CD4-positive, alpha-beta T cell (primary cell): ENCODE data around the gene ABCC6. TPM values are rescaled to one million over a fixed set of nuclear protein-coding genes. Genes with fewer than 3 reads are reported as not detected.

Experiments
- ATAC-seq: fragments of 200-7000 bp; cut with Tn5 transposase; one replicate; pipeline ENCODE4 v1.10.0; 2022; ENCODE audit warnings: mild to moderate bottlenecking; ENCODE audit not compliant: poor library complexity
- CTCF ChIA-PET: fragments of 350-600 bp; sonication (Branson Sonifier 250); formaldehyde crosslinking; loops from one replicate; lab custom pipeline; 2021; ENCODE audit warnings: antibody characterized with exemption, inconsistent platforms; lab: Charles Lee
- POLR2A ChIA-PET: fragments of 350-600 bp; sonication (Branson Sonifier 250); formaldehyde crosslinking; loops from one replicate; lab custom pipeline; 2021; ENCODE audit warnings: antibody characterized with exemption, inconsistent platforms; lab: Charles Lee
- DNase-seq, 14 experiments: peaks; one replicate each; pipeline ENCODE4 v3.0.0-alpha.2; 2013 to 2020; ENCODE audit warnings: mixed read lengths in 2 of 14
- H3K27ac ChIP-seq, 2 donors: one replicate each; pipeline versions ENCODE4 v1.5.1 to v1.7.0; 2013; ENCODE audit warnings: low read length in 2 of 2, low read depth in 1 of 2, mild to moderate bottlenecking in 1 of 2
- H3K27me3 ChIP-seq, 2 experiments: 1 replicate in 1 of 2; 2 replicates in 1 of 2; pipeline versions ENCODE4 v1.6.1 to v1.7.0; 2013; ENCODE audit warnings: low read length in 2 of 2, control low read depth in 1 of 2, mild to moderate bottlenecking in 1 of 2, moderate library complexity in 1 of 2; ENCODE audit not compliant: insufficient read depth in 2 of 2, control insufficient read depth in 1 of 2
- H3K36me3 ChIP-seq: one replicate; pipeline ENCODE4 v1.6.1; 2013; ENCODE audit warnings: low read length, control low read depth; ENCODE audit not compliant: insufficient read depth
- H3K4me1 ChIP-seq: one replicate; pipeline ENCODE4 v1.6.1; 2013; ENCODE audit warnings: low read length, control low read depth; ENCODE audit not compliant: insufficient read depth
- H3K4me3 ChIP-seq: one replicate; pipeline ENCODE4 v1.5.1; 2013; ENCODE audit warnings: mild to moderate bottlenecking, low read length, moderate library complexity
- H3K9me3 ChIP-seq, 2 experiments: 1 replicate in 1 of 2; 2 replicates in 1 of 2; pipeline versions ENCODE4 v1.6.1 to v1.7.0; 2013; ENCODE audit warnings: low read length in 2 of 2, mild to moderate bottlenecking in 2 of 2, control low read depth in 1 of 2, moderate library complexity in 1 of 2; ENCODE audit not compliant: control insufficient read depth in 1 of 2, insufficient read depth in 1 of 2
- H3K27ac Mint-ChIP-seq: one replicate; pipeline ENCODE4 v1.8.0; 2020; ENCODE audit warnings: mixed read lengths
- H3K27me3 Mint-ChIP-seq: one replicate; pipeline ENCODE4 v1.8.0; 2021; ENCODE audit warnings: mixed read lengths
- H3K36me3 Mint-ChIP-seq: one replicate; pipeline ENCODE4 v1.8.0; 2021; ENCODE audit warnings: low read depth, mixed read lengths
- H3K4me1 Mint-ChIP-seq: one replicate; pipeline ENCODE4 v1.8.0; 2021; ENCODE audit warnings: low read depth, mixed read lengths
- H3K4me3 Mint-ChIP-seq: one replicate; pipeline ENCODE4 v1.8.0; 2020; ENCODE audit warnings: mild to moderate bottlenecking, mixed read lengths
- H3K9me3 Mint-ChIP-seq: one replicate; pipeline ENCODE4 v1.8.0; 2020; ENCODE audit warnings: mixed read lengths
- intact Hi-C, 2 experiments: fragments of 100-400 bp; cut with DNase I in 1 of 2; cut with micrococcal nuclease in 1 of 2; formaldehyde crosslinking; loops; one replicate each; pipeline versions ENCODE4 v1.15.1 to v1.9.0; 2023 to 2025; cut with DNase I, micrococcal nuclease
- total RNA-seq, 174 experiments: library from RNA in 2 of 174; stranded (reverse) in 2 of 174; gene quantifications; one replicate each; pipeline ENCODE4 v1.2.3 and lab custom pipeline; 2021 to 2026
- TF ChIP-seq, protein P1 (sequence below): fragments of 200-600 bp; IDR thresholded peaks from one replicate; pipeline ENCODE4 v1.8.0; 2022; ENCODE audit warnings: antibody characterized with exemption, mild to moderate bottlenecking

The ABCC6 gene
- total RNA-seq, 2 experiments from 2014 or later = not detected

DNA sequence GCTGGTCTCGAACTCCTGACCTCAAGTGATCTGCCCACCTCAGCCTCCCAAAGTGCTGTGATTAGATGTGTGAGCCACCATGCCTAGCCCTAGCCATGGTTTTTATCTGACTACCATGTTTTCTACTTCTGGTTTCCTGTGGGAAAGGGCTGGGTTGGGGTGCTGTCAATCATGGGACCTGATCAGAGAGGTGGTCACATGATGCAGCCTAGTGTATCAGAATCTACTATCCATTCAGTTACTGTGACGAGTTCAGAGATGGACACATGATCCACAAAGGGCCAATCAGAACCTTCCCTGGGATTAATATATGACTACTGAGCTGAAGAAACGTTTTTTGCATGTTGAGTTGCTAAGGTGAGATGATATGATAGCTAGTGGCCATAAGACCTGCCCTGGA lies 59.1 kb downstream of the ABCC6 start:
- ChIA-PET CTCF (no interaction called here), POLR2A (no interaction called here)
- TF ChIP-seq, protein P1, sequence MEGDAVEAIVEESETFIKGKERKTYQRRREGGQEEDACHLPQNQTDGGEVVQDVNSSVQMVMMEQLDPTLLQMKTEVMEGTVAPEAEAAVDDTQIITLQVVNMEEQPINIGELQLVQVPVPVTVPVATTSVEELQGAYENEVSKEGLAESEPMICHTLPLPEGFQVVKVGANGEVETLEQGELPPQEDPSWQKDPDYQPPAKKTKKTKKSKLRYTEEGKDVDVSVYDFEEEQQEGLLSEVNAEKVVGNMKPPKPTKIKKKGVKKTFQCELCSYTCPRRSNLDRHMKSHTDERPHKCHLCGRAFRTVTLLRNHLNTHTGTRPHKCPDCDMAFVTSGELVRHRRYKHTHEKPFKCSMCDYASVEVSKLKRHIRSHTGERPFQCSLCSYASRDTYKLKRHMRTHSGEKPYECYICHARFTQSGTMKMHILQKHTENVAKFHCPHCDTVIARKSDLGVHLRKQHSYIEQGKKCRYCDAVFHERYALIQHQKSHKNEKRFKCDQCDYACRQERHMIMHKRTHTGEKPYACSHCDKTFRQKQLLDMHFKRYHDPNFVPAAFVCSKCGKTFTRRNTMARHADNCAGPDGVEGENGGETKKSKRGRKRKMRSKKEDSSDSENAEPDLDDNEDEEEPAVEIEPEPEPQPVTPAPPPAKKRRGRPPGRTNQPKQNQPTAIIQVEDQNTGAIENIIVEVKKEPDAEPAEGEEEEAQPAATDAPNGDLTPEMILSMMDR = no peak
- peaks cover 6% of the 10 kb centered on the region for H3K27me3 Mint-ChIP-seq
- H3K36me3 Mint-ChIP-seq = no peaks in the 10 kb centered on the region
- no peak overlapping the region for H3K27ac Mint-ChIP-seq
- Histone ChIP-seq H3K4me3 (no peak overlapping the region), H3K36me3 (no peaks in the 10 kb centered on the region), H3K27ac (no peak overlapping the region), H3K27me3 (no peaks in the 10 kb centered on the region), H3K4me1 (no peaks in the 10 kb centered on the region), H3K9me3 (peaks cover 11 to 15% of the 10 kb centered on the region in 2 experiments)
- H3K9me3 Mint-ChIP-seq = peaks cover 4% of the 10 kb centered on the region
- intact Hi-C loops = no loop called here
- no peaks in the 10 kb centered on the region for H3K4me1 Mint-ChIP-seq
- ATAC-seq (no peak), DNase-seq (no peak)
- no peak overlapping the region for H3K4me3 Mint-ChIP-seq

DNA sequence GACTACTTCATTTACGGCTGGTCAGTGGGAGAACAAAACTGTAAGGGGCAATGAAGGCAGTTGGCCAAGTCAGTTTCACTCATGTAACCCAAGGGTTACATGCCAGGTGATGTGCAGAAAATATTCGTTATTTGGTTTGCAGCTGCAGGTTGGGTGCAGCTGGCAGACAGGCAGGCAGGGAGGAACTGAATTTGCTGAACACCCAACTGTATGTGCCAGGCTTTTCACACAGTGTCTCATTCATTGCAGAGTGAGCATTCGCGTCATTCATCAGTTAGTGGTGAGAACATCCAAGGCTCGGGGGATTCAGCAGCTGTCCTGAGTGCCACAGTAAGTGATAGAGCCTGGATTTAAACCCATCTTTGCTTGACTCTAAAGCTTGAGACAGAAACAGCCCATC lies 59.7 kb downstream of the ABCC6 start:
- ChIA-PET CTCF (no interaction called here), POLR2A (no interaction called here)
- Histone ChIP-seq H3K27me3 (no peaks in the 10 kb centered on the region), H3K4me1 (no peaks in the 10 kb centered on the region), H3K36me3 (no peaks in the 10 kb centered on the region), H3K27ac (no peak overlapping the region), H3K4me3 (no peak overlapping the region), H3K9me3 (peaks cover 17 to 18% of the 10 kb centered on the region in 2 experiments)
- intact Hi-C loops = no loop called here
- TF ChIP-seq, protein P1 = no peak
- DNase-seq = no peak
- Mint-ChIP-seq H3K27me3 (peaks cover 6% of the 10 kb centered on the region), H3K36me3 (no peaks in the 10 kb centered on the region), H3K4me1 (no peaks in the 10 kb centered on the region), H3K9me3 (peaks cover 6% of the 10 kb centered on the region), H3K27ac (no peak overlapping the region), H3K4me3 (no peak overlapping the region)
- ATAC-seq = no peak

DNA sequence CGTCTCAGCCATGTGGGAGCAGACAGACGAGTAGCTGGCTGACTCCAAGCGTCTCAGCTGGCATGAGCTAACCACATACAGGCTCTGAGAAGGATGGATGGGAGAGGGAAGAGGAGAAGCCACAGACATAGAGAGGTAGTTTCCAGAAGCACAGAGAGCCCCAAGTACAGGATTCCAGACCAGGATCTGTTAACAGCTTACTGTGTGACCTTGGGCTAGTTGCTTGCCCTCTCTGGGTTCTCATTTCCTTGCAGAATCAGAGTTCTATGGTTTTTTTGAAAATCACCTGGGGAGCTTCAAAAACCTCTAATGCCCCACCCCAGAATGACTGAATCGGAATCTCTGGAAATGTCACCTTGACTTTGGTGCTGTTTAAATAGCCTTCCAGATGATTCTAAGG lies 60.2 kb downstream of the ABCC6 start:
- H3K9me3 Mint-ChIP-seq = peaks cover 10% of the 10 kb centered on the region
- H3K36me3 Mint-ChIP-seq = no peaks in the 10 kb centered on the region
- intact Hi-C loops = no loop called here
- no peaks in the 10 kb centered on the region for H3K27me3 ChIP-seq
- H3K36me3 ChIP-seq = no peaks in the 10 kb centered on the region
- H3K4me1 Mint-ChIP-seq = no peaks in the 10 kb centered on the region
- no peak overlapping the region for H3K4me3 Mint-ChIP-seq
- H3K27ac ChIP-seq = no peak overlapping the region
- TF ChIP-seq, protein P1 = no peak
- H3K9me3 ChIP-seq = peaks cover 19 to 22% of the 10 kb centered on the region in 2 experiments
- H3K27ac Mint-ChIP-seq = no peak overlapping the region
- CTCF ChIA-PET = no interaction called here
- H3K4me3 ChIP-seq = no peak overlapping the region
- H3K27me3 Mint-ChIP-seq = peaks cover 6% of the 10 kb centered on the region
- ATAC-seq = no peak
- H3K4me1 ChIP-seq = no peaks in the 10 kb centered on the region
- POLR2A ChIA-PET = no interaction called here
- no peak for DNase-seq
